ENCODE data around the gene CACNA2D2. TPM values are rescaled to one million over a fixed set of nuclear protein-coding genes. Genes with fewer than 3 reads are reported as not detected.

Gene CACNA2D2
- total and polyA plus RNA-seq, 2 of the 8 experiments (the other 6 are each of a cell fraction or from before 2014, with no cell fraction given): 14.1 to 25.0 TPM

DNA sequence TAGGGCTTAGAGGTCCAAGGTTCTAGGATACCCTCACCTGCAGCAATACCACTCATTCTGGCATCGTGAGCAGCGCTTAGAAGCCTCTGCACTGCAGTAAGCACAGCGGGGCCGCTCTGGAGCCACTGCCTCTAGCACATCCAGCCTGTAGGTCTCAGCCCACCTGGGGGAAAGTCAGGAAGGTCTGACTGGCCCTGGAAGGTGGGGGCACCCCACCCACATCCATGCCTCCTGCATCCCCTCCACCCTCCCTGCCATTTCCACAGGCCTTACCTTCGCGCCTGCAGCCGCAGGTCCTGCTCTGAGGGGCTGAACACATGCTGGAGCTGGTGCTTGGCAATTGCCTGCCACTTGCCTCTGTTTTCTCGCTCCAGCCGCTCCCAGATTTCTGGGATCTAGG lies 161.9 kb downstream of the CACNA2D2 start (continued):
- no peak for TF ChIP-seq EP300 (IDR thresholded peaks at IDR 0.05; ENCODE audit: borderline replicate concordance in 1 of 2, low read depth in 2 of 2, low read length in 2 of 2)

Measured in H1 (cell line).